Measurements from ENCODE around the gene OBI1. TPM values are rescaled to one million over a fixed set of nuclear protein-coding genes. Genes with fewer than 3 reads are reported as not detected.

Gene OBI1
- total RNA-seq, 1 donor from 2014 or later, result 9.4 TPM

DNA sequence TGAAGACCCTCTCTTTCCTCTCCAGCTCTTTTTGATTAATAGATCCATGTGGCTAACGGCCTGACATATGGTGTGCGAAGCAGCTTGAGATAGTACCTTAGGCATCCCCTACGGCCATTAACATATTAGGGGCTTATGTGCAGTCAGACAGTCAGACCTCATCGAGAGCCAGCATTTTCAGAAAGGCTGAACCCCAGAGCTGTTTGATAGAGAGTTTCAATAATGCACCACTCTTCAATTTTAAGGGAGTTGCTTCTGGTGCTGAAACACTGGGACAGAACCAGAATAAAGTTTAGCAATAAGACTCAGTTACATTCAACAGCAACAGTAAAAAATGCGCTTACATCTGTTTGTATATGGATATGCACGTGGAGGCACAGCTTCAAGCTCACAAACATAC lies 66.4 kb downstream of the OBI1 start:
- ATAC-seq (no peak), DNase-seq (no peak)
- intact Hi-C loops (cut with DNase I), result no loop called here
- H3K9me3 ChIP-seq, result no peaks in the 10 kb centered on the region
- peaks cover 15% of the 10 kb centered on the region for H3K4me1 ChIP-seq
- H3K4me3 ChIP-seq, result no peak overlapping the region
- H3K27ac ChIP-seq, result no peak overlapping the region
- H3K36me3 ChIP-seq, result no peaks in the 10 kb centered on the region
- TF ChIP-seq, protein P1, sequence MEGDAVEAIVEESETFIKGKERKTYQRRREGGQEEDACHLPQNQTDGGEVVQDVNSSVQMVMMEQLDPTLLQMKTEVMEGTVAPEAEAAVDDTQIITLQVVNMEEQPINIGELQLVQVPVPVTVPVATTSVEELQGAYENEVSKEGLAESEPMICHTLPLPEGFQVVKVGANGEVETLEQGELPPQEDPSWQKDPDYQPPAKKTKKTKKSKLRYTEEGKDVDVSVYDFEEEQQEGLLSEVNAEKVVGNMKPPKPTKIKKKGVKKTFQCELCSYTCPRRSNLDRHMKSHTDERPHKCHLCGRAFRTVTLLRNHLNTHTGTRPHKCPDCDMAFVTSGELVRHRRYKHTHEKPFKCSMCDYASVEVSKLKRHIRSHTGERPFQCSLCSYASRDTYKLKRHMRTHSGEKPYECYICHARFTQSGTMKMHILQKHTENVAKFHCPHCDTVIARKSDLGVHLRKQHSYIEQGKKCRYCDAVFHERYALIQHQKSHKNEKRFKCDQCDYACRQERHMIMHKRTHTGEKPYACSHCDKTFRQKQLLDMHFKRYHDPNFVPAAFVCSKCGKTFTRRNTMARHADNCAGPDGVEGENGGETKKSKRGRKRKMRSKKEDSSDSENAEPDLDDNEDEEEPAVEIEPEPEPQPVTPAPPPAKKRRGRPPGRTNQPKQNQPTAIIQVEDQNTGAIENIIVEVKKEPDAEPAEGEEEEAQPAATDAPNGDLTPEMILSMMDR (IDR thresholded peaks at IDR 0.05), result no peak
- H3K27me3 ChIP-seq (ENCODE audit: low read depth), result peaks cover 99% of the 10 kb centered on the region

DNA sequence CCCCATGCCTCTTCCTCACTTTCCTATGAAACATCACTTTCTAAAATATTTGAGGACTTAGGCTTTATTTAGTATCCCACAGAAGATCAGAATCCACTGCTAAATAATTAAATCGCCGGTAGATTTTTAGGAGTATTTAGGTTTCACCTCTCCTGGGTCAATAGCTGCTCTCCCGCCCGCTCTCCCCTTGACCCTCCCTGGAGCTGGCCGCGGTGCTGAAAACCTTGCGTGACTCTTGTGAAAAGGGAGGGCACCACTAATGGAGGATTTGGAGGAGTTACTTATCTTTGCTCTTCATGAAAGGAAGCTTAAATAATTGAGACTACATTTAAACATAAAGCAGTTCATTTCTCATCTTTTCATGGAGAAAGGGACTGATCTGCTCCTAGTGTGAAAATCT lies 69.7 kb downstream of the OBI1 start:
- TF ChIP-seq, protein P1 (IDR thresholded peaks at IDR 0.05), result no peak
- no peak for ATAC-seq
- Histone ChIP-seq H3K4me1 (no peaks in the 10 kb centered on the region), H3K4me3 (no peak overlapping the region), H3K36me3 (no peaks in the 10 kb centered on the region), H3K9me3 (no peaks in the 10 kb centered on the region), H3K27me3 (ENCODE audit: low read depth) (peaks cover 93% of the 10 kb centered on the region), H3K27ac (no peak overlapping the region)
- intact Hi-C loops (cut with DNase I), result no loop called here
- no peak for DNase-seq

DNA sequence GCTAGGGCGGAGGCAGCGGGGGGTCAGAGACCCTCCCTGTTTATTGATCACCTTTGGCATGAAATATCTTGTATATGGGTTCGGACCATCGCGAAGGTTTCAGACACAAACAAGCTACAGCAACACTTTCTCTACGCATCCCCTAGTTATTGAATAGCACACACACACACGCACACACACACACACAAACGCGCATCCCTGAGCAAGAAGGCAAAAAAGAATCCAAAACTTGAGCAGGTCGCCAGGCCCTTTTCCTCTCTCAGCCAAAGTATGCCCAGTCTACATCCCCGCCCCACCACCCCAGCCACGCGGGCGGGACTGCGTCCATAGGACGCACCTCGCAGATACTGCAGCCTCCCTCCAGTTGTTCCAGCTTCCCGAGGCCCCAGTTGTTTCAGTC lies 71.6 kb downstream of the OBI1 start:
- ATAC-seq, result no peak
- intact Hi-C loops (cut with DNase I), result no loop called here
- TF ChIP-seq, protein P1 (IDR thresholded peaks at IDR 0.05), result no peak

DNA sequence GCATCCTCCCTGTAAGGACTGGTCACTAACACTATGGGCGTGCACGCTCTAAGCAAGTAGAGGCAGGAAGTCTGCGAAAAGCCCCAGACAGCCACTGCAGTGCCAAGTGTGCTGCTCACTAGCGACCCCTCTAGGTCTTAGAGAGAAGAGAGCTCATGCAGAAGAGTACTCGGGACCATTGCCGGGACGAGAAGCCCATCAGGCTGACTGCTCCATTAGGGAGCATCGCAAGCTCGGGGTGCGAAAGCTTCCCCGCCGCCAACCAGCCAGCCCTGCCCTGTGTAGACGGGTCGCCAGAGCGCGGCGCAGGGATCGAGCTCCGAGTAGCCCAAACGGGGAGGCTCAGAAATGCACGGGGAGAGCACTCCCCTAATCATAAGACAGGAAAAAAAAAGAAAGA lies 72.2 kb downstream of the OBI1 start:
- TF ChIP-seq, protein P1 (IDR thresholded peaks at IDR 0.05), result no peak
- H3K36me3 ChIP-seq, result no peaks in the 10 kb centered on the region
- no peak overlapping the region for H3K4me3 ChIP-seq
- H3K27me3 ChIP-seq (ENCODE audit: low read depth), result peaks cover 68% of the 10 kb centered on the region
- DNase-seq (no peak), ATAC-seq (no peak)
- no peaks in the 10 kb centered on the region for H3K4me1 ChIP-seq
- H3K27ac ChIP-seq, result no peak overlapping the region
- intact Hi-C loops (cut with DNase I), result no loop called here
- no peaks in the 10 kb centered on the region for H3K9me3 ChIP-seq

More for the DNA sequence above, 71.6 kb downstream of the OBI1 start:
- no peaks in the 10 kb centered on the region for H3K9me3 ChIP-seq
- no peaks in the 10 kb centered on the region for H3K4me1 ChIP-seq
- H3K36me3 ChIP-seq, result no peaks in the 10 kb centered on the region
- H3K27me3 ChIP-seq (ENCODE audit: low read depth), result peaks cover 75% of the 10 kb centered on the region
- H3K4me3 ChIP-seq, result no peak overlapping the region
- H3K27ac ChIP-seq, result no peak overlapping the region
- DNase-seq, result no peak

DNA sequence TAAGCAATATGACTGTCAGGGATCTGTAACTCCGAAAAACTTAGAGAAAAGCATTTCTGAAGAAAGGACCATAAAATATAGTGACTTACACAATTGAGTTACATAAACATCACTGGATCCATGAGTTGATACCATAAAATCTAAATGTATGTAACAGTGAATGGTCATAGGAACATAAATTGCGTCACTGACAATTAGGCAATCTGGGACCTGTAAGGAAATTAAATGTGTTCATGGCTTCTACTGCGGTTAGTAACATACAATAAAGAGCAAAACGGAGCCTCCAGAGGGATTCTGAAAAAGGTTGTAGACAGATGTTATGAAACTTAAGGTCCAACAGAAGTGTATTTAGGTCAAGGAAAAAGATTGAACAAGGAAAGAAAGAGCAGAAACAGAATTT lies 82.7 kb downstream of the OBI1 start:
- Histone ChIP-seq H3K9me3 (no peaks in the 10 kb centered on the region), H3K27me3 (ENCODE audit: low read depth) (peaks cover 5% of the 10 kb centered on the region), H3K36me3 (no peaks in the 10 kb centered on the region), H3K4me3 (no peak overlapping the region), H3K27ac (no peak overlapping the region), H3K4me1 (no peaks in the 10 kb centered on the region)
- intact Hi-C loops (cut with DNase I), result no loop called here
- DNase-seq, result no peak
- no peak for ATAC-seq
- TF ChIP-seq, protein P1 (IDR thresholded peaks at IDR 0.05), result no peak

DNA sequence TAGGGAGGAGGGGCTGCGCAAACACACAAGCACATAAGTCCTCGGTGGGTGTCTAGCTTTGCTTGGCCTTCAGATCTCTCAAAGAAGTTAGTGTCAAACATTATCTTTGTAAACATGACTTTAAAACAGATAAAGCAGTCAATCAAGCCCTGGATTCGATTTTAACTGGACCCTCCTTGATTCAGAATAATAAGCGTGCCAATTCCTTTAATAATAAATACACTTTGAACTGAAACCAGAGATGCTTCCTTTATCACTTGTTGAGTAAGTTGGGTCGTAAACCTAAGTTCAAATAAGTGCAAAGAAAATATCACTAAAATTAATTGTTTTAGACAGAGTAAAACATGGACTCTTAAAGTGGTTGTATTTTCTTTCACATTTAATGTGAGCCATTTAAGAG lies 86.5 kb downstream of the OBI1 start:
- H3K4me1 ChIP-seq, result no peaks in the 10 kb centered on the region
- H3K36me3 ChIP-seq, result no peaks in the 10 kb centered on the region
- H3K9me3 ChIP-seq, result no peaks in the 10 kb centered on the region
- TF ChIP-seq, protein P1 (IDR thresholded peaks at IDR 0.05), result no peak
- no peak for DNase-seq
- no peak overlapping the region for H3K27ac ChIP-seq
- no peaks in the 10 kb centered on the region for H3K27me3 ChIP-seq (ENCODE audit: low read depth)
- intact Hi-C loops (cut with DNase I), result no loop called here
- ATAC-seq, result no peak
- no peak overlapping the region for H3K4me3 ChIP-seq

All from lower lobe of right lung (tissue), 2 donors.